Ramos (cell line): ENCODE measurements around the gene SHE.
"Not testable (repeated sequence)": the region's sequence is repeated elsewhere in the genome, so short reads cannot be mapped to it uniquely, and the experiment has no call there.

ENCODE experiments used
- in situ Hi-C: fragments of 300-500 bp; cut with MboI; formaldehyde crosslinking; loops from one replicate; pipeline ENCODE4 v1.14.3; 2022; ENCODE audit warnings: low sequenced_read_pairs; ENCODE audit not compliant: unreplicated experiment

SHE gene

GRCh38 chr1:154517661-154518060, 15.4 kb upstream of the SHE start:
- in situ Hi-C loops: no loop called here

GRCh38 chr1:154514066-154514553, 11.9 kb upstream of the SHE start:
- in situ Hi-C loops: no loop called here

- in situ Hi-C loops: no loop called here
Measured at GRCh38 chr1:154512760-154513159, 10.5 kb upstream of the SHE start.

- in situ Hi-C loops: no loop called here
Measured at GRCh38 chr1:154503898-154504297, 1.7 kb upstream of the SHE start.

- in situ Hi-C loops: no loop called here
Measured at GRCh38 chr1:154502744-154503115, 518 bp upstream of the SHE start.

- in situ Hi-C loops: no loop called here
Measured at GRCh38 chr1:154501423-154502065, 668 bp downstream of the SHE start.

- in situ Hi-C loops: no loop called here
Measured at GRCh38 chr1:154500533-154500932, 1.7 kb downstream of the SHE start.

GRCh38 chr1:154499446-154499845, 2.8 kb downstream of the SHE start:
- in situ Hi-C loops: no loop called here

- in situ Hi-C loops: no loop called here
Measured at GRCh38 chr1:154497026-154497806, 5.0 kb downstream of the SHE start.

GRCh38 chr1:154496383-154496782, 5.8 kb downstream of the SHE start:
- in situ Hi-C loops: no loop called here

GRCh38 chr1:154495496-154496273, 6.5 kb downstream of the SHE start:
- in situ Hi-C loops: no loop called here

- in situ Hi-C loops: no loop called here
Measured at GRCh38 chr1:154493276-154493675, 8.9 kb downstream of the SHE start.

- in situ Hi-C loops: no loop called here
Measured at GRCh38 chr1:154492115-154492514, 10.1 kb downstream of the SHE start.

GRCh38 chr1:154490317-154490716, 11.9 kb downstream of the SHE start:
- in situ Hi-C loops: no loop called here

GRCh38 chr1:154489695-154490274, 12.4 kb downstream of the SHE start:
- in situ Hi-C loops: no loop called here

GRCh38 chr1:154488922-154489321, 13.3 kb downstream of the SHE start:
- in situ Hi-C loops: no loop called here

GRCh38 chr1:154486756-154487155, 15.5 kb downstream of the SHE start:
- in situ Hi-C loops: not testable (repeated sequence)

- in situ Hi-C loops: no loop called here
Measured at GRCh38 chr1:154485910-154486496, 16.2 kb downstream of the SHE start.

GRCh38 chr1:154485106-154485505, 17.1 kb downstream of the SHE start:
- in situ Hi-C loops: no loop called here
